NCI-H2107 (cell line): ENCODE measurements around the gene INF2.

Experiments
- DNase-seq: peaks from one replicate; lab custom pipeline; 2025; lab: John Stamatoyannopoulos, UW

INF2 gene

GRCh38 chr14:104689881-104690711 lies 678 bp downstream of the INF2 start:
- DNase-seq, result no peak

GRCh38 chr14:104690861-104691455 lies 1.5 kb downstream of the INF2 start:
- no peak for DNase-seq

- DNase-seq, result no peak
These were observed 2.3 kb downstream of the INF2 start for GRCh38 chr14:104691546-104692260.

DNA sequence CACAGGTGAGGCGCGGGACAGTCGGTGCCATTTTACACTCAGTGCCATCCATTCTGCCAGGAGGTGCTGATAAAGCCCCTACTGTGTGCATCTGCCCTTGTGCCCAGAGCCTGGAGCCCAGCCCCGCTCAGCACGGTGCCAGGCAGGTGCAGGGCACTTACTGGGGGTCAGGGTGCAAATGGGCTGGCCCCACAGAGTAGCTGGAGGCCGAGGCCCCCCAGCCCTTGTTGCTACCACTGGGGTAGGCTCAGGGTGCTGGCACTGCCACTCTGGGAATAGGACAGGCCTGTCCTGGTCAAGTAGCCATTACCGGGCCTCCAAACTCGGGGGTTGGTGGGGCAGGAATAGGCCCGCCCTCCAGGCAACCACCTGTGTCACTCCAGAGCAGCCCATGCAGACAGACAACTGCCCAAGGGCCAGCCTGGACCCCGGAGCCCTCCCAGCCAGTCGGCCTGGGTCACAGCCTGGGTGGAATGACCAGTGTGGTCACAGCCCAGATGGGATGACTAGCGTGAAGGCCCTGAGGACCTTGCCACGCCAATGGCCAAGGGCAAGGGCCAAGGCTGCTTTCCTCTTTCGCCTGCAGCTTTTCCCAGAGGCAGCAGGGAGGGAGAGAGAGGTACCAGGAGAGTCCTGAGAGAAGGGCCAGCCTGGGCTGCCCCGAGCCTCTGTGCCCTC lies 3.0 kb downstream of the INF2 start:
- no peak for DNase-seq

- no peak for DNase-seq
These were observed 3.5 kb downstream of the INF2 start for GRCh38 chr14:104692939-104693315.

DNA sequence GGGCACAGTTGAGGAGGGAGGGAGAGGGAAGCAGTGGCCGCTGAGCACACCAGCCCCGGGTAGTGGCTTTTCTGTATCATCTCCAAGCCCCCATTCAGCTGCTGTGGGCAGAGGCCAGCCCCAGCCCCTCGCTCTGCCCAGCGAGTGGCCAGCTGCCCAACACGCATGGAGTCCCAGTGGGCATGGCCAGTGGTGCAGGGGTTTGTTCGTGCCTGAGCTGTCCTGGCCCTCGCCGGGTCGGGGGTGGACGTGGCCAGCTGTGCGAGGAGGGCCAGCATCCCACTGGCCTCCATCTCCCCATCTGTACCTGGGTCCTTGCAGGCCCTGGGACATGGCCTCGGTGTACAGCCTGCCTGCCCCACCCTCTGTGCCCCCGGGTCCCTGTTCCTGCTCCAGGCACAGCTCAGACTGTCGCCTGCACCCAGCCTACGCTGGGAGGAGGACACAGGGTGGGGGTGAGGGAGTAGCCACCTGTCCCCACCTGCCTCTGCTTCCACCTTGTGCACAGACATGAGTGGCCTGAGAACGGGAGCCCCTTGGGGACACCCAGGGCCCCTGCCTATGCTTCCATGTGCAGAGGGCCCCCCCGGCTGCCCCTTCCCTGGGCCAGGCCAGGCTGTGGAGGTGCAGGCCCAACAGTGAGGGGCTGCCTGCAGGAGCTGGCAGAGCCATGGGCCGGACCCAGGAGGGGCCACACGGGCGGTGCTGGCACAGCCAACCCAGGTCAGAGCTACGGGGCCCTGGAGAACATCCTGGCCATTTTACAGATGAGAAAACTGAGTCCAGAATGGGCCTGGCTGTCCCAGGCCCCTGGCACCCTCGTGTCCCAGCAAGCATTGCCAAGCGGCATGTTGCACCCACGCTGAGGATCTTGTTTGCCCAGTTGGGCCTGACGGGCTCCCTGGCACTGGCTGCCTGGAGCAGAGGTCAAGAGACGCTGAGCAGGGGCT lies 4.3 kb downstream of the INF2 start:
- no peak for DNase-seq

- DNase-seq, result no peak
These were observed 5.1 kb downstream of the INF2 start for GRCh38 chr14:104694475-104694950.

DNA sequence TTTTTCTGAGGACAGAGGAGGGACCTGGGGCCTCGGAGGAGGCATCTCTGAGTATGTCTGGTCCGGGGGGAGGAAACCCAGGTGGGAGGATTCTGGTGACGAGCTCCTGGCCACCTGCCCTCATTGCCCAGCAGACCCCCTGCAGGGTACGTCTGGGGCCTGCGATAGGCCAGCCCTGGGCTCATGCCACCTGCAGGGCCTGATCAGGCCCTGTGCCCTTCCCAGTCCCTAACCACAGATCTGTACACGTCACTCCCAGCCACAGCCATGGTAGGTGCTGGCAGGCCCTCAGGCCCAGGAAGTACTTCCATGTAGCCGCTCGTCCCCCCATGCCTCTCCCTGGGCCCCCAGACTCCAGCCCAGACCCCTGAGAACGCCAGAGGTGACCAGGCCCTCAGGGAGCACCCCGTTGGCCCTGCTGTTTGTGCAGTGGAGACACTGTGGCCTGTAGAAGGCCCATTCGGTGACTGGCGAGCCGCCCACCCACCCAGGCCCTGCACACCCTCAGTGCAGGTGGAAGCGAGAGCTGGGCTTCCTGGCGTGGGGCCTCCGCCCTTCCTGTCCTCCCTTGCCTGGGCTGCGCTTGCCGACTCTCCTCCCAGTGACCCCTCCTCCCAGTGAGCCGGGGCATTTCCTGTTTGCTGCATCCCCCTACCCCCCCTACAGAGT lies 5.7 kb downstream of the INF2 start:
- peak; percentile 84 for DNase-seq

DNA sequence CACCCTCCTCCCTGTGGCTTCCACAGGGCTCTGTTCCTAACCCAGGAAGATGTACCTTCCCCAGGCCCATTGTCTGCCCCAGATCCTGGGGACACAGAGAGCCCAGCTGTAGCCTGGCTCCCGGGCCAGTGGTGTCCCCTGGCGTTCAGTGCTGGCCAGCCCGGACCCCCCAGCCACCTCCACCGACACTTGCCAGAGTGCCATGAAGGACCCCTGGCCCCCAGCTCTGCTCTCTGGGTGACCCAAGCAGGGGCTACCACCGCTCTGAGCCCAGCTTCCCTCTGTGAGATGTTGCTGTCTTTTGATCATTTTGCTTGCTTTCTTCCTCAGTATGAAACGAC lies 6.2 kb downstream of the INF2 start:
- DNase-seq, result no peak

DNA sequence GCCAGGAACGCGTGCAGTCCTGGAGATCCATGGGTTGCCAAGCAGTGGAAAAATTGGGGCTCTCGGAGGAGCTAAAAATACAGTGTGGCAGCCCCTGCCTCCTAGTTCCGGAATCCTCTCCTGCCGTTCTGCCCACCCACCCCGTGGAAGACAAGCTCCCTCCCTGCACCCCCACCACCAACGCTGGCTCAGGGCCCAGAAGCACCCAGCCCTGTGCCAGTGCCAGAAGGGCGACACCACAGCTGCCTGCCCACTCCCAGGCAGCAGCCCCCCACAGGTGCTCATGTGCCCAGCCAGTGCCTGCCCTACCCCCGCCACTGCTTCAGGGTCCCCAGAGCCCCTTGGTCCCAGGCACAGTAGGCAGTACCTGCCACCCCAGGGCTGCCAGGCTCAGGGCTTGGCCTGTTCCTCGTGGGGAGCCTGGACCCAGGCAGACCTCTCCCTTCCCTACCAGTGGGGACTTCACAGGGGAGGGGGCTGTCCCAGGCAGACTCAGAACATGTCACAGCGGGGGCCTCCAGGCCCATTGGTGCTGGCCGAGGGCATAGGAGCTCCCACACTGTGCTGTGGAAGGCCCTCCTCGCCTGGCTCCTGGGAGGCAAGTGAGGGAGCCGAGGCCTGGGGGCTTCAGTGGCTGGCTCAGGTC lies 7.4 kb downstream of the INF2 start:
- no peak for DNase-seq

DNA sequence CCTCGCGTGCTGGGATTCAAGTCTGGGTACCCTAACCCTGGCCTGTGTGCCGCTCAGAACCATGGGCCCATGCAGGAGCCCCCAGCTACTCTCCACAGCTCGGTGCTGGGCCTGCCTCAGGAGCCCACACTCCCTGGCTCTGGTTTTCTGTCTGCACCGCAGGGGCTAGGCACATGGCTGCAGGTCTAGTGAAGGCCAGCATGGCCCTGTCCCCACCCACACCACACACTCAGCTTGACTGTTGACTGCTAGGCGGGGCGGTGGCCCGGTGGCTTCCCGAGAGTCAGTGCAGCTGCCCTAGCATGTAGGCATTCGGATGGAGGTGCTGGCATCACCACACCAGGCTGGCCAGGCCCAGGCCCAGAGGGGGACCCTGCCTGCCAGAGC lies 7.9 kb downstream of the INF2 start:
- DNase-seq, result no peak

GRCh38 chr14:104697892-104698583 lies 8.6 kb downstream of the INF2 start:
- DNase-seq, result no peak

DNA sequence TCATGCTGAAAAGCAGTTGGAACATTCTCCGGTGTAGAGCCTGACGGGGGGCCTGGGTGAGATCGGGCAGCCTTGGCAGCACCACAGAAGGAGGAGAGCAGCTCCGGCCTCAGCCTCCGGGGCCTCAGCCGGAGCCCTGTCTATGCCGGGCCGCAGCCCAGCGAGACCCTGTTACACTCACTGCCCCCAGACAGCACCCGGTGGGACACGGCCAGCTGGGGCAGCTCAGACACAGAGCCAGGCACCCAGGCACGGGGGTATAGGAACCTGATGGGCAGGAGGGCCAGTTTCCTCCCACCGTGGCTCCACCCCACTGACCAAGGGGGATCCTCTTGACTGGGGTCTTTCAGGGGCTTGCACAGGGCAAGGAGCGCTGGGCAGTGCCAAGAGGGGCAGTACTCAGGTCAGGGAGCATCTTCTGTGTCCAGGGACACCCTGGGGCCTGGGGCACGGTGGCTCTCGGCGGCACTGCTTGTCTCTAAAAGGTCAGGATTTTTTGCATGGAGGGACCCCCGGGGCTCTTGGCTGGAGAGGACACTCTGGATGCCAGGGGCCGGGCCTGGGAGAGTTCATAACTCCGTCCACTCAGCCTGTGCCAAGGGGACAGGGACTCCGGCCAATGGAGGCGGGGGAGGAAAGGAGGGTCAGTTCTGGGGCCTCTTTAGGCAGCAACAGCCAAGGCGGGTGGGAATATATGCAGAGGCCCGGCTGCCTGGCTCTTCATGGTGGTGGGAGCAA lies 9.4 kb downstream of the INF2 start:
- no peak for DNase-seq

DNA sequence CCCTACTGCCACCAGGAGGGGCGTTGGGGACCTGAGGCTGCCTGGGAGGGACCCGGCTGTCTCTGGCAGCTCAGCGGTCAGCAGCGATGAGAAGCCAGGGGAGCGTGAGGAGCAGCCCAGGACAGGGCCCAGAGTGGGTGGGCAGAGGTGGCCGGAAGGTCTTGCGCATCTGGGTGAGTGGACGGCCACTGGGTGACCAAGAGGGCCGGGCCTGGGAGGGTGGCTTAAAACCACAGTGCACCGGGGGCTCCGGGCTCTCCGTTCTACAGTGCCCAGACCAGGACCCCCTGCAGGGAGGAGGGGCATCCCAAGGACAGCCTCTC lies 10.0 kb downstream of the INF2 start:
- no peak for DNase-seq

- no peak for DNase-seq
These were observed 10.8 kb downstream of the INF2 start for GRCh38 chr14:104700225-104700651.

GRCh38 chr14:104700747-104701217 lies 11.4 kb downstream of the INF2 start:
- DNase-seq, result no peak

DNA sequence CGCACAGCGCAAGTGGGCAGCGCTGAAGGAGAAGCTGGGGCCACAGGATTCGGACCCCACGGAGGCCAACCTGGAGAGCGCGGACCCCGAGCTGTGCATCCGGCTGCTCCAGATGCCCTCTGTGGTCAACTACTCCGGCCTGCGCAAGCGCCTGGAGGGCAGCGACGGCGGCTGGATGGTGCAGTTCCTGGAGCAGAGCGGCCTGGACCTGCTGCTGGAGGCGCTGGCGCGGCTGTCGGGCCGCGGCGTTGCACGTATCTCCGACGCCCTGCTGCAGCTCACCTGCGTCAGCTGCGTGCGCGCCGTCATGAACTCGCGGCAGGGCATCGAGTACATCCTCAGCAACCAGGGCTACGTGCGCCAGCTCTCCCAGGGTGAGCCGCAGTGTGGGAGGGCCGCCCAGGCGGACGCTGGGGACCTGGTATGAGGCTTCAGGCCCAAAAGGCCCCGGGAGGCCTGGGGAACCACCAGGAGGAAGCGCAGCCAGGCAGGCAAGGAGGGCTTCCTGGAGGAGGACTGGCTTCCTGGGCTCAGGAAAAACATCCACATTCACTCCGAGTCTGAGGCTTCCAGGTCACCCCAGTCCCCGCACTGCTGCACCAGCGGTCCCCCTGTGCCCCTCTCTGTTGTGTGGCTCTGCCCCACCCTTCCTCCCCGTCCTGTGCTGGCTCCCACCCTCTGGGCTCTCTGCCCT lies 12.1 kb downstream of the INF2 start:
- no peak for DNase-seq

DNA sequence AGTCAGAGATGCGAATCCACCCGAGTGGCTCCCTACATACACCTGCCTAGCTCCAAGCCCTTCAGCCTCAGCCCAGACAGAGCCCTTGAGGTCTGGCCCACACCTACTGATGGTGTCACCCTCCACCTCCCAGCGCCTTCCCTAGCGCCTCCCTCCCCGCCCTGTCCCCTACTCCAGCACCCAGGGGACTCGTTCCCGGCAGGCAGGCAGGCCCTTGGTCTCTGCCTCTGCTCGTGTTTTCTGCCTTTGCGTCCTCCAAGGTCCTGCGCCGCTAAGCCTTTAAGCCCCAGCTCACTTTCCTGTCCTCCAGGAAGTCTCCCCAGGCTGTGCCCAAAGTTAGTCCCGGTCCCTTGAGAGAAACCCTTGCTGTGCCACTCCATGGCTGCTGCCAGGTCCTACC lies 12.7 kb downstream of the INF2 start:
- peak; percentile 44 for DNase-seq
